Posterior cingulate gyrus (tissue), 11 donors: ENCODE results near the gene LPIN1.
A peak's percentile ranks its signal among the peaks of the same experiment; 100 is the strongest.
"Not testable (repeated sequence)": the region's sequence is repeated elsewhere in the genome, so short reads cannot be mapped to it uniquely, and the experiment has no call there.

ENCODE experiments used
- DNase-seq, 10 donors: peaks; one replicate each; pipeline versions ENCODE4 v3.0.0 to v3.0.0-alpha.2; 2020 to 2021; ENCODE audit warnings: mixed read lengths in 3 of 10
- intact Hi-C: fragments of 100-400 bp; cut with DNase I; formaldehyde crosslinking; loops from one replicate; pipeline ENCODE4 v1.15.1; 2023

LPIN1 gene

DNA sequence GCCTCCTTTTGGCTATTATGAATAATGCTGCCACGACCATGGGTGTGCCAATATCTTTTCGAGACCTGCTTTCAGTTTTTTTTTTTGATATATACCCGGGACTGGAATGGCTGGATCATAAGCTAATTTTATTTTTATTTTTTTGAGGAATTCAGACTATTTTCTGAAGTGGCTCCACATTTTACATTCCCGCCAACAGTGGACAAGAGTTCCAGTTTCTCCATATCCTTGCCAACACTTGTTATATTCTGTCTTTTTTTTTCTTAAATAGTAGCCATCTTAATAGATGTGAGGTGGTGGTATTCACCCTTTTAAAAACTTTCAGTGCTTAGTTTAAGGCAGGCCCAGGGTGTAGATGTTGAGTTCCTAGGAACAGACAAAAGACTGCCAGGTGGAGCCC lies 11.8 kb downstream of the LPIN1 start:
- no peak for DNase-seq
- intact Hi-C loops, result no loop called here

DNA sequence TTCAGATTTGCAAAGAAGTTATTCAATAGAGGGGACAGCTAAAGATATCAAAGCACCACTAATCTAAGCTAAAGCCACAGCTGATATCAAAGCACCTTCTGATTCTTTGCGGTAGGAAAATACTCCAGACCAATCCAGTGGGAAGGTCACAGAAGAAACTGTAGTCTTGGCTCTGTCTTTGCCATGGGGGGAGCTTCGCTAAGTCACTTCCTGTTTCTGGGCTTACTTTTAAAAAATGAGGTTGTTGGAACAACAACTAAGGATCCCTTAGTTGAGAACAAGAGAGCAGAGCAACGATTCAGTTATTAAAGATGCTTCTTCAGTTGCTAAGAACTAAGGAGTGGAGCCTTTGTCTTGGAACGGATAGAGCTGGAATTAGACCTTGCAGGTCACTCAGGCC lies 12.2 kb downstream of the LPIN1 start:
- intact Hi-C loops, result no loop called here
- peak in 1 of 10 donors; percentile 31 for DNase-seq

DNA sequence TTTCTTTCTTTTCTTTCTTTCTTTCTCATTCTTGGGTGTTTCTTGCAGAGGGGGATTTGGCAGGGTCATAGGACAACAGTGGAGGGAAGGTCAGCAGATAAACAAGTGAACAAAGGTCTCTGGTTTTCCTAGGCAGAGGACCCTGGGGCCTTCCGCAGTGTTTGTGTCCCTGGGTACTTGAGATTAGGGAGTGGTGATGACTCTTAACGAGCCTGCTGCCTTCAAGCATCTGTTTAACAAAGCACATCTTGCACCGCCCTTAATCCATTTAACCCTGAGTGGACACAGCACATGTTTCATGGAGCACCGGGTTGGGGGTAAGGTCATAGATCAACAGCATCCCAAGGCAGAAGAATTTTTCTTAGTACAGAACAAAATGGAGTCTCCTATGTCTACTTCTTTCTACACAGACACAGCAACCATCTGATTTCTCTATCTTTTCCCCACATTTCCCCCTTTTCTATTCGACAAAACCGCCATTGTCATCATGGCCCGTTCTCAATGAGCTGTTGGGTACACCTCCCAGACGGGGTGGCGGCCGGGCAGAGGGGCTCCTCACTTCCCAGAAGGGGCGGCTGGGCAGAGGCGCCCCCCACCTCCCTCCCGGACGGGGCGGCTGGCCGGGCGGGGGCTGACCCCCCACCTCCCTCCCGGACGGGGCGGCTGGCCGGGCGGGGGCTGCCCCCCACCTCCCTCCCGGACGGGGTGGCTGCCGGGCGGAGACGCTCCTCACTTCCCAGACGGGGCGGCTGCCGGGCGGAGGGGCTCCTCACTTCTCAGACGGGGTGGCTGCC lies 12.9 kb downstream of the LPIN1 start:
- intact Hi-C loops, result not testable (repeated sequence)
- DNase-seq, result peak in 1 of 10 donors; percentile 53

- no peak for DNase-seq
- intact Hi-C loops, result no loop called here
Observed at GRCh38 chr2:11761259-11761658, 14.8 kb downstream of the LPIN1 start.

DNA sequence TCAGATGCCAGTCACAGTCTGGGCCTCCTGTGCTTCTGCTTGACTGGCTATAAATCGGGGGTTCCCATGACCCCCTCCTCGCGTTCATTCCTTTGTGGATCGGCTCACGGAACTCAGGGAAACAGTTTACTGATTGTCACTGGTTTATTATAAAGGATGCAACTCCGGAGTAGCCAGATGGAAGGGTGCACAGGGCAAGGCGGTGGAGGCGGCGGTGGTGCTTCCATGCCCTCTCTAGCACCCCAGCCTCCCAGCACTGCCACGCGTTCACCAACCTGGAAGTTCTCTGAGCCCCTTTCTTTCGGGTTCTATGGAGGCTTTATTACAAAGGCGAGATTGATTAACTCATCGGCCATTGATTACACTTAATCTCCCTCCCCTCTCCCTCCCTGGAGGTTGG lies 15.6 kb downstream of the LPIN1 start:
- DNase-seq, result peak in 1 of 10 donors; percentile 46
- intact Hi-C loops, result no loop called here

- DNase-seq, result peak in 1 of 10 donors; percentile 63
- intact Hi-C loops, result no loop called here
Observed at GRCh38 chr2:11762799-11763461, 16.5 kb downstream of the LPIN1 start.

DNA sequence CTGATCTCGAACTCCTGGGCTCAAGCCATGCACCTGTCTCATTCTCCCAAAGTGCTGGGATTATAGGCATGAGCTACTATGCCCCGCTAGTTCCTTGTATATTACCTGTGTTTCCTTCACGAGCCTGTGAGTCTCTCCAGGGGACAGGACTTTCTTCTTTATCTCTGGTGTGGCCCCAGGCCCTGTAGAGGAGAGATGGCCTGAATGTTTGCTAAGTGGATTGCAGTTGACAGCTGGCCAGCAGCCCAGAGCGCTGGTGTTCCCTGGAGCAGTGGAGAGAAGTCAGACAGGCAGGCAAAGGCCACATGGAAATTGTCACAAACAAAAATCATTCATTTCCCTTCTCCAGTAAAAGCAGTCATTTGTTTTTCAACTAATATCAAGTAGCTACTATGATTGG lies 17.9 kb downstream of the LPIN1 start:
- intact Hi-C loops, result no loop called here
- DNase-seq, result peak in 1 of 10 donors; percentile 65

GRCh38 chr2:11764920-11765319 lies 18.5 kb downstream of the LPIN1 start:
- intact Hi-C loops, result no loop called here
- peak in 1 of 10 donors; percentile 62 for DNase-seq

- DNase-seq, result peak in 1 of 10 donors; percentile 56
- intact Hi-C loops, result no loop called here
Observed at GRCh38 chr2:11765501-11765900, 19.1 kb downstream of the LPIN1 start.

DNA sequence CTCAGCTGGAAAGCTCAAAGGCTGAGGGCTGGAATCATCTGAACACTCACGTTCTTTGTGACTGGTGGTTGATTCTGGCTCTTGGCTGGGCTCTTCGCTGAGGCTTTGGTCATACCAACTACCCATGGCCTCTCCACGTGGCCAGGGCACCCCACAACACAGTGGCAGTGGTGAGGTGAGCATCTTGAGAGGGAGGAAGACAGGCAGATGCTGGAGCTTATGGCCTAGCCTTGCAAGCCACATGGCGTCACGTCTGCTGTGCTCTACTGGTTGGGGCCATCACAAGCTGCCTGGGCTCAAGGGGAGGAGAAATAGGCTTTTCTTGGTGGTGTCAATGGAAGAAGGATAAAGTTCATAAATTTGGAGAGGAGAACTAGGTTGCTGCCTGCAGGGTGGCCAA lies 19.6 kb downstream of the LPIN1 start:
- intact Hi-C loops, result no loop called here
- DNase-seq, result peak in 1 of 10 donors; percentile 20

DNA sequence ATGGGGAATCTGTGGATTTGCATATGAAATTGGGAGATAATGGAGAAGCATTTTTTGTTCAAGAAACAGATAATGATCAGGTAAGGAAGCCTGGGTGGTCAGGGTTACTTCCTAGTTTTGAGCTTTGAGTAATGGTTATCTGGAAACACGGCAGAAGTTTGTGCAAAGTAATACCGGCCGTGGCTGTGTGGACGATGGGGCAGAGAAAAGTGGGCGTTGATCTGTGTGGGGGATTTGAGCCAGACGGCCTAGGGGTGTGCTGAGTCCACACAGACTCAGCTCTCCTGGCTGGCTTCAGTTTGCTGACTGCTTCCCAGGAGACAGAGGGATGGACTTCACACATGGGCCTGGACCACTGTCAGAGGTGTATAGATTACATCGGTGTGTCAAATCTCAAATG lies 21.3 kb downstream of the LPIN1 start:
- no peak for DNase-seq
- intact Hi-C loops, result no loop called here

GRCh38 chr2:11768946-11769345 lies 22.5 kb downstream of the LPIN1 start:
- DNase-seq, result no peak
- intact Hi-C loops, result no loop called here

- no peak for DNase-seq
- intact Hi-C loops, result no loop called here
Observed at GRCh38 chr2:11769516-11769915, 23.1 kb downstream of the LPIN1 start.

- intact Hi-C loops, result loop anchor here (10.0 kb wide), 1 partner anchor 296 kb away; no protein-coding TSS in a partner anchor
- no peak for DNase-seq
Observed at GRCh38 chr2:11770531-11771188, 24.2 kb downstream of the LPIN1 start.

GRCh38 chr2:11771971-11772615 lies 25.7 kb downstream of the LPIN1 start:
- intact Hi-C loops, result loop anchor here (10.0 kb wide), 1 partner anchor 297 kb away; no protein-coding TSS in a partner anchor
- no peak for DNase-seq

DNA sequence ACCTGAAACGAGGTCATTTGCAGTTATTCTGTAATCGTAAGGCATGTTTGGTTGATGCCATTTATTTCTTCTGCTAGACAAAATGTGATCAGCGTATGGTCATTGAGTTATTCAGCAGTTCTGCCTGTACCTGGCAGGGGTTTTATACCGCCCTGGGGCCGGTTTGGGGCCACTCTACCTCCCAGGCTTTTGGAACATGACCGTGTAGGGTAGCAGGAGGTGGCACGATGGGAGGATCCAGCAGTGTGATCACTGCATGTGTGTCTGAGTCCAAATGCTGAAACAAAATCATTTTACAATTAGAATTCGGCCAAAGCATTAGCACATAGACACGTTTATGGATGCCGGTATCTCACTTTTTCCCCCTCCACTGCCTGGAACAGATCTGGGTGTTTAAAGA lies 26.7 kb downstream of the LPIN1 start:
- DNase-seq, result no peak

DNA sequence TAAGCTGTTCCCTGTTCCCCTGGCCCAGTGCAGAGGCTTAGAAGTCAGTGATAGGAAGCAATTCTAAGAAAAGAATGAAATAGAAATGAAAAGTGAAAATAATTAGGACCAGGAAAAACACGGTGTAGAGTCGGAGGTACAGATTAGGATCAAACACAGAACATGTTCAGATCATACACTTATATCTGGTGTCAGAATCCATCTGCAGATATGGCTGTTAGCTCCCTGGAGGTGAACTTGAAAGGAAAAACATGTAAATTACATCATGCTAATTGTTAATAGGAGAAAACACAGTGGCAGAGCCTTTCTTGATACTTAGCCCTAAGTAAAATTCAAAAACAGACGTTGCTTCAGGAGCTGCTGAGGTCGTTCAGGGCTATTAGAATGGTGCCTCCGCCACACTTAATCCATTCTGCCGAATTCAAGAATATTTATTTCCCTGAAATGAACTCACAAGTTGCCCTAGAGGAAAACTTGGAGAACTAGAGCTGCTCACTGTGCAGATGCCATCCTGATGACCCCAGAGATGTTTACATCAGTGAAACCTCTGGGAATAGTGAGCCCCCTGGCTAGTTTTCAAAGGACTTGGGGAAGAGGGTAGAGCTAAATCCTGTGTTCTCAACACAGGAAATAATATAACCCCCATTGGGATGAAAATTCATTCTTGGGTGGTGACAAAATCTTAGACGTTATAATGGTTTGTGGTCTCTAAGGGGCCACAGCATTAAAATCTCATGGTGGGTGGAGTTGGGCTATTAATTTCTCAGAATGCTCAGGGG lies 27.5 kb downstream of the LPIN1 start:
- no peak for DNase-seq
- intact Hi-C loops, result loop anchor here (10.0 kb wide), 1 partner anchor 299 kb away; no protein-coding TSS in a partner anchor

More for the DNA sequence above, 26.7 kb downstream of the LPIN1 start:
- intact Hi-C loops, result loop anchor here (10.0 kb wide), 1 partner anchor 298 kb away; no protein-coding TSS in a partner anchor

GRCh38 chr2:11774600-11774999 lies 28.2 kb downstream of the LPIN1 start:
- intact Hi-C loops, result loop anchor here (10.0 kb wide), 1 partner anchor 300 kb away; no protein-coding TSS in a partner anchor
- DNase-seq, result no peak

DNA sequence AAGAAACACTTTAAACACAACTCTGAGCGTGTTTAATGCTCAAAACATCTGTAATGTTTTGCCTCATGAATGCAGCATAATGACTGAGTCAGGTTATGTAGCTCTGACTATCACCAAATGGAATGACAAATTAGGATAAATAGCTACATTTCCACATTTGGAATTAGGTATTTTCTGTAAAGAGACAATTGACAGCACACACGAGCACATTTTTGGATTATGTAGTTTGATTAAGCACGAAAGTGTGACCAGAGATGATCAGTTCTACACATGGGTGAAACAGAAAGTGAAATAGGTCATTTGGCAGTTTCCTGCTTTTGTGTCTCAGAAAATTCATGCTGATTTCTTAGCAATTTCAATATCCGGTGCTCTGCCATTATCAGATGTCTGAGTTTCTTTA lies 29.0 kb downstream of the LPIN1 start:
- DNase-seq, result no peak
- intact Hi-C loops, result loop anchor here (10.0 kb wide), 1 partner anchor 301 kb away; no protein-coding TSS in a partner anchor
